ENCODE measurements around the gene PEX14. TPM values are rescaled to one million over a fixed set of nuclear protein-coding genes. Genes with fewer than 3 reads are reported as not detected.

The PEX14 gene
- total and polyA plus RNA-seq, 9 of the 15 experiments (the other 6 are each of a cell fraction or from before 2014, with no cell fraction given): 2.6 to 45.7 (median 22.7) TPM

GRCh38 chr1:10540277-10541005 is 65.7 kb downstream of the PEX14 start (continued):
- TF ChIP-seq, protein P1, sequence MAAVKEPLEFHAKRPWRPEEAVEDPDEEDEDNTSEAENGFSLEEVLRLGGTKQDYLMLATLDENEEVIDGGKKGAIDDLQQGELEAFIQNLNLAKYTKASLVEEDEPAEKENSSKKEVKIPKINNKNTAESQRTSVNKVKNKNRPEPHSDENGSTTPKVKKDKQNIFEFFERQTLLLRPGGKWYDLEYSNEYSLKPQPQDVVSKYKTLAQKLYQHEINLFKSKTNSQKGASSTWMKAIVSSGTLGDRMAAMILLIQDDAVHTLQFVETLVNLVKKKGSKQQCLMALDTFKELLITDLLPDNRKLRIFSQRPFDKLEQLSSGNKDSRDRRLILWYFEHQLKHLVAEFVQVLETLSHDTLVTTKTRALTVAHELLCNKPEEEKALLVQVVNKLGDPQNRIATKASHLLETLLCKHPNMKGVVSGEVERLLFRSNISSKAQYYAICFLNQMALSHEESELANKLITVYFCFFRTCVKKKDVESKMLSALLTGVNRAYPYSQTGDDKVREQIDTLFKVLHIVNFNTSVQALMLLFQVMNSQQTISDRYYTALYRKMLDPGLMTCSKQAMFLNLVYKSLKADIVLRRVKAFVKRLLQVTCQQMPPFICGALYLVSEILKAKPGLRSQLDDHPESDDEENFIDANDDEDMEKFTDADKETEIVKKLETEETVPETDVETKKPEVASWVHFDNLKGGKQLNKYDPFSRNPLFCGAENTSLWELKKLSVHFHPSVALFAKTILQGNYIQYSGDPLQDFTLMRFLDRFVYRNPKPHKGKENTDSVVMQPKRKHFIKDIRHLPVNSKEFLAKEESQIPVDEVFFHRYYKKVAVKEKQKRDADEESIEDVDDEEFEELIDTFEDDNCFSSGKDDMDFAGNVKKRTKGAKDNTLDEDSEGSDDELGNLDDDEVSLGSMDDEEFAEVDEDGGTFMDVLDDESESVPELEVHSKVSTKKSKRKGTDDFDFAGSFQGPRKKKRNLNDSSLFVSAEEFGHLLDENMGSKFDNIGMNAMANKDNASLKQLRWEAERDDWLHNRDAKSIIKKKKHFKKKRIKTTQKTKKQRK (IDR thresholded peaks at IDR 0.05; ENCODE audit: borderline replicate concordance, low read depth, low read length): no peak
- TF ChIP-seq TSC22D4 (tag; IDR thresholded peaks at IDR 0.05): no peak
- TF ChIP-seq BRD4 (IDR thresholded peaks at IDR 0.05): no peak
- no peak for TF ChIP-seq OTX1 (CRISPR knock-in tag; IDR thresholded peaks at IDR 0.05)
- TF ChIP-seq ETS1 (conservative IDR thresholded peaks at IDR 0.05; ENCODE audit: control insufficient read depth, low read depth, low read length): no peak
- no peak for TF ChIP-seq ZNF766 (CRISPR knock-in tag; conservative IDR thresholded peaks at IDR 0.05)
- no peak for TF ChIP-seq COPS2 (conservative IDR thresholded peaks at IDR 0.05)
- TF ChIP-seq KLF10 (CRISPR knock-in tag; IDR thresholded peaks at IDR 0.05): no peak
- no peak for TF ChIP-seq RFX1 (IDR thresholded peaks at IDR 0.05)
- no peak for TF ChIP-seq GTF2A2 (tag; IDR thresholded peaks at IDR 0.05)
- TF ChIP-seq CXXC5 (CRISPR knock-in tag; IDR thresholded peaks at IDR 0.05): no peak
- no peak for TF ChIP-seq SIRT6 (IDR thresholded peaks at IDR 0.05; ENCODE audit: low read depth, low read length)
